Hematopoietic multipotent progenitor cell treated with erythropoietin and hydrocortisone succinate and interleukin-3 and kit ligand, for 17 days (in vitro differentiated cells): ENCODE data around the gene PRSS53.

Experiments
- DNase-seq: peaks from one replicate; pipeline ENCODE4 v3.0.0-alpha.2; 2015; ENCODE audit warnings: low spot score

PRSS53 gene

DNA sequence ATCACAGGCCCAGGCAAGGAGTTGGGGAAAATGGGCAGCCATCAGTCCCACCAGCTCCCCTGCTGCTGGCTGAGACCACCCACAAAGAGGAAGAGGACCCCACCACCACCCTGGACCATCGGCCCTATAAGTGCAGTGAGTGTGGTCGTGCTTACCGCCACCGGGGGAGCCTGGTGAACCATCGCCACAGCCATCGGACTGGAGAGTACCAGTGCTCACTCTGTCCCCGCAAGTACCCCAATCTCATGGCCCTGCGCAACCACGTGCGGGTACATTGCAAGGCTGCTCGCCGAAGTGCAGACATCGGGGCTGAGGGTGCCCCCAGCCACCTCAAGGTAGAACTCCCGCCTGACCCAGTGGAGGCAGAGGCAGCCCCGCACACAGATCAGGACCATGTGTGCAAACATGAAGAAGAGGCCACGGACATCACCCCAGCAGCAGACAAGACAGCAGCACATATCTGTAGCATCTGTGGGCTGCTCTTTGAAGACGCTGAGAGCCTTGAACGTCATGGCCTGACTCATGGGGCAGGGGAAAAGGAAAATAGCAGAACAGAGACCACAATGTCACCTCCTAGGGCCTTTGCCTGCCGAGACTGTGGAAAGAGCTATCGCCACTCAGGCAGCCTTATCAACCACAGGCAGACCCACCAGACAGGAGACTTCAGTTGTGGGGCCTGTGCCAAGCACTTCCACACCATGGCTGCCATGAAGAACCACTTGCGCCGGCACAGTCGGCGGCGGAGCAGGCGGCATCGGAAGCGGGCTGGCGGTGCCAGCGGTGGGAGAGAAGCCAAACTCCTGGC lies 10.9 kb downstream of the PRSS53 start:
- DNase-seq = peak; percentile 64

DNA sequence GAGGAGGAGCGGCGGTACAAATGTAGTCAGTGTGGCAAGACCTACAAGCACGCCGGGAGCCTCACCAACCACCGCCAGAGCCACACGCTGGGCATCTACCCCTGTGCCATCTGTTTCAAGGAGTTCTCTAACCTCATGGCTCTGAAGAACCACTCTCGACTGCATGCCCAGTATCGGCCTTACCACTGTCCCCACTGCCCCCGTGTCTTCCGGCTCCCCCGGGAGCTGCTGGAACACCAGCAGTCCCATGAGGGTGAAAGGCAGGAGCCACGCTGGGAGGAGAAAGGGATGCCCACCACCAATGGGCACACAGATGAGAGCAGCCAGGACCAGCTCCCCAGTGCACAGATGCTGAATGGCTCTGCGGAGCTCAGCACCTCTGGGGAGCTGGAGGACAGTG lies 11.7 kb downstream of the PRSS53 start:
- no peak for DNase-seq

DNA sequence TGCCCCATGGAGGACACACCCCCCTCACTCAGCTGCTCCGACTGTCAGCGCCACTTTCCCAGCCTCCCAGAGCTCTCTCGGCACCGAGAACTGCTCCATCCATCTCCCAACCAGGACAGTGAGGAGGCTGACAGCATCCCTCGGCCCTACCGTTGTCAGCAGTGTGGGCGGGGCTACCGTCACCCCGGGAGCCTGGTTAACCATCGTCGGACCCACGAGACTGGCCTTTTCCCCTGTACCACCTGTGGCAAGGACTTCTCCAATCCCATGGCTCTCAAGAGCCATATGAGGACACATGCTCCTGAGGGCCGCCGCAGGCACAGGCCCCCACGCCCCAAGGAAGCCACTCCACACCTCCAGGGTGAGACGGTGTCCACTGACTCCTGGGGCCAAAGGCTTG lies 12.4 kb downstream of the PRSS53 start:
- DNase-seq = no peak

DNA sequence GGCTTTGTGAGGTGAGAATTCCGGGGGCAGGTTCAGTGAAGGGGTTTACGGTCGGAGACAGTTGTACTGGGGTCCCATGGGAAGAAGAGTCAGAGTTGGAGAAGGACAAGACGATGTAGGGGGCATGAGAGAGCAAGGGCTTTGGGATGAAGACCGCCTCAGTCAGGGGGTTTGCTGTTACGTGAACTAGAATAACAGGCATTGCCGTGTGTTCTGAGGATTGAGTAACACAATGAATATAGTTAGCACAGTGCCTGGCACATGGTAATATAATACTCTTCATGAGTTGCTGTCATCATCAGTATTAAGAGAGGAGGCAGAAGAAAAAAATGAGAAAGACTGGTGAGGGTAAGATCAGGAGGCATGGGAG lies 13.9 kb downstream of the PRSS53 start:
- peak; percentile 39 for DNase-seq

DNA sequence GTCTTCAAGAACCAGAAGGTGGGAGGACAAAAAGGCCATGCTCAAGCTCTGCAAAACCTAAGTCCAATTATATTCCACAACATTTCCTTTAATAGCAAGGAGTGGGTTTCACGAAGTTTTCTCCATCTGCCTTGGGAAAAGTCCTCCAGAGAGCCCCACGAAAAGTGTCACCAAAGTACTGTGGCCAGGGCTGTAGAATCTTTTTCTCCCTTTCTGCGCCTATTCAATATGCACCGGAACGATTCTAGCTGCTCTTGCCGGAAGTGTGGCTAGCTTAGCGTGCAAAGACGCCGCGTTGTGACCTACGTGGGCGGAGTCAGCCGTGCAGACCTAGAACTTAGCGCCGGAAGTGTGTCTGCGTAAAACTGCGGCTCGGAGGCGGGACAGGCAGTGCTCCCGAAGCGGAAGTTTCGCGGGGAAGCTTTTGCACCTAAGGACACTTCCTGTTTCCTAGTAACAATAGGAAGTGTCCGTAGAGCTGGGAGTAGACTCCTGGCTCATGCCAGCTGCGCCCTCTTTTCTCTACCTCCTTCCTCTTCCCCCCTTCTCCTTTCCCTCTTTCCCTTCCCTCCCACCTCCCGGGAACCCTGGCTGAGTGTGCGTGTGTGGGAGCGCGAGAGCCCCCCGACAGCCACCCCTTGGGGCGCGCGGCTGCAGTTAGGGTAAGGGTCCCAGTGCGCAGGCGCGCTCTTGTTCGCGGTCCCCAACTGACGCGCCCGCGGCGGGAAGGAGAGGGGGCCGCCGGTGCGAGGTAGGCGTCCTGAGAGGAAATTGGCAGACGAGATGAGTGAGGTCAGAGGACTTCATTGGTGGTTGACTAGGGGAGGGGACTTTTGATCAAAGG lies 14.6 kb downstream of the PRSS53 start, which contains the start of the genes ZNF646 and ZNF668:
TSS of gene ZNF646 (plus strand) at position 453 of the 844 bp plus-strand sequence. CDS start 1,903 bp downstream, outside the sequence.
TSS of gene ZNF668 (minus strand) at position 271 of the 844 bp plus-strand sequence. CDS start 9,781 bp downstream, outside the sequence.
- peak; percentile 96 for DNase-seq

DNA sequence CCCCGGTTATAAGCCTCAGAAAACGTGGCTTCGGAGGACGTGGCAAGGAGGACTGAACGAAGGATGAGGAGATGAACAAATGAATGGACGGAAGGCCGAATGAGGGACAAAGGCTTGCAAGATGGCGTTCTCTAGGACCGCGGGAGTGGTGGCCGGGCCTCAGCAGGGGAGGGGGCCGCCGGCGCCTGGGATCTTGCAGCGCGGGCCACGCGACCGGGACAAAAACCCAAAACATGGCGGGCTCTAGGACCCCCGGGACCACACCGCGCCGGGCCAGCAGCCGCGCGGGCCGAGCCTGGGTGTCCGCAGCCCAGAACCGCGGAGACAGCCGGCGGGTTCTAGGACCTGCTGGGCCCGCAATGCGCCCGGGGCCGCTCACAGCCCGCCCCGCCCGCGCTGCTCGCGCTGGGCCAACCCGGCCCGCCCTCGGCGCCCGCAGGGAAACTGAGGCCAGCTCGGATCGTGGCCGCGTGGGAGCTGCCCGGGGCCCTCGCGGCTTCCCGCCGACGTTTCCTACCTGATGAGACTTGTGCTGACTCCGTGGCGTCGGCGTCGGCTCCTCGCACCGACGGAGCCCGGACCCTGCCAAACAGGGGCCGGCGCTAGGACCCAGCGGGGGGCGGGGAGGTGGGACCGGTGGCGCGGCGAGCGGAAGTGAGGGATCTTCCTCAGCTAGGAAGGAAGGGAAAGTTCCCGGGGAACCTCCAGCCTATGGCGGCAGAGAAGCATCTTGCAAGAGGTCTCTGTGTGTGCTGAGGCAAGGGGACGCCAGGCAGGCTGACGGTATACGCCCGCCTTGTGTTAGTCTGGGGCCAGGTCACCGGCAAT lies 15.4 kb downstream of the PRSS53 start:
- peak; percentile 81 for DNase-seq

DNA sequence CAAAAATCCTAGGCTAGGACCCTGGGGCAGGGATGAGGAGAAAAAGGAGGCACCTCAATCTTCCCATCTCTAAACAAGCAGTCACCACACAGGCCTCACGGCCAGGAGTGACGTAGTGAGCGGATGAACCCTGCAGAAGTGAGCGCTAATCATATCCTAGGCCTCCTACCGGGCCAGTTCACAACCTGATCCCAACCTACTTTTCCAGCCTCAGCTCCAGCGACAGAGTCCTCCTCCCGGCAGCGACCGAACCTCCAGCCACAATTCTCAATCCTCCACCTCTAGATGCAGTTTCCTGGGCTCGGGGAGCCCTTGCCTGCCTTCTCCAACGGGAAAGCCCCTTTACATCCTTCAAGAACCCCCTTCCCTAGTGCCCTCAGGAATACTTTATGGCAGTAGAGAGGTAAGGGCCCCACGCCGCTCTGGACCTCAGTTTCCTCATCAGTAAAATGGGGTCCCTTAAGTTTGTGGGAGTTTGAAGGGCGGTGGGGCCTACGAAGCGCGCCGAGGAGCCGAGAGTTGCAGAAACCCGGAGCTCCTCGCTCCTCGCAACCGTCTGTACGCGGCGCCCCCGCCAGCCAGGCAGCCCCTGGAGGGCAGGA lies 16.1 kb downstream of the PRSS53 start:
- DNase-seq = peak; percentile 52

DNA sequence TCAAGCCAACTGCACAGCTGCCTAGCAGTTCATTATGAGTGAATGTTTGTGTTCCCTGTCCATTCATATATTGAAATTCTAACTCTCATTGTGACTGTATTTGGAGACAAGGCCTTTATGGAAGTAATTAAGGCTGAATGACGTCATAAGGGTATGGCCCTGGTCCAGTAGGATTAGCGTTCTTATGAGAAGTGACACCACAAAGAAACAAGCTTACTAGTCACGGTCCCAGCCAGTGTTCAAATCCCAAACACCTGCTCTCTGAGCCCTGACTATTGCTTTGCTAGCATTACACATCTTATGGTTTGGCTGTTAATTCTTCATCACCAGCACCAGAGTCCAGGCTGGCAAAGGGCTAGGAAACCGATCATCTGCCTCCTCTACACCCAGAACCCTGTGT lies 16.9 kb downstream of the PRSS53 start:
- DNase-seq = no peak

DNA sequence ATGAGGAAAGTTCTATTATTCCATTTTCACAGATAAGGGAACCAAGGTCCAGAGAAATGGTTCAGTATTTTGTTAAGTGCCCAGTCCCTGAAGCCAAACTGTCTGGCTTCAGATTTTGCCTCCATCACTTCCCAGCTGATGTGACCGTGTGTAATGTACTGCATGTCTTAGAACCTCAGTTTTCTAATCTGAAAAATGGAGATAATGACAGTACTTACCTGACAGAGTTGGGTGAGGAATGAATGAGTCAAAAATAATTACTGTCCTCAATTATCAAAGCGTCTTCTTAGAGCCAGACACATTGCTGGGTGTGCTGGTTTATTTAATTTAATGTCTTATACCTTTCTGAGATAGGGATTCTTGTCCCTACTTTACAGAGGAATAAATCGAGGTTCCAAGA lies 21.4 kb downstream of the PRSS53 start:
- no peak for DNase-seq

DNA sequence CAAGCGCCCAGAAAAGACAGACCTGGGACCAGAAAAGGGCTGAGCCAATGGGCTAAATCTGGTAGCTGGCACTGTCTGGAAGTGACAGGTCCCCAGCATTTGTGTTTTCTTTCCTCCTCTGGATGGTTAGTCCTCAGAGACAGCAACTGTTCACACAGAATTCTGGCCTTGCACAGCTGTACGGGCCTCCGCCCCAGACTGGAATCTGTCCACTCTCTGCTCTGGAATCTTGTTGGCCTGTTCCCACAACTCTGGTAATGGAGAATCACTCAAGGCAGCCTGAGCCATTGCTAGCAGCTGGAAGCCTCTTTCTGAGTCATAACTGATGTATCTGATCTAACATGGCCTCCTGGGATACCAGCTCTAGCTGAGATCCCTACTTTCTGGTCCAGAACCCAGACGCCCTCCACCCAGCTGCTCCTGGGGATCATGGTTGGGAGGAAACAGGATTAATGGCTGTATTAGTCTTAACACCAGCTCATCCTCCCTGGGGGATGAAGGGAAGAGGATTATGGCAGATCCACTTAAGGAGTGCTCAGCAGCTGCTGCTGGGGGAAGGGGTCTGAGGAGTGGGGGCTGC lies 23.8 kb downstream of the PRSS53 start:
- DNase-seq = no peak

DNA sequence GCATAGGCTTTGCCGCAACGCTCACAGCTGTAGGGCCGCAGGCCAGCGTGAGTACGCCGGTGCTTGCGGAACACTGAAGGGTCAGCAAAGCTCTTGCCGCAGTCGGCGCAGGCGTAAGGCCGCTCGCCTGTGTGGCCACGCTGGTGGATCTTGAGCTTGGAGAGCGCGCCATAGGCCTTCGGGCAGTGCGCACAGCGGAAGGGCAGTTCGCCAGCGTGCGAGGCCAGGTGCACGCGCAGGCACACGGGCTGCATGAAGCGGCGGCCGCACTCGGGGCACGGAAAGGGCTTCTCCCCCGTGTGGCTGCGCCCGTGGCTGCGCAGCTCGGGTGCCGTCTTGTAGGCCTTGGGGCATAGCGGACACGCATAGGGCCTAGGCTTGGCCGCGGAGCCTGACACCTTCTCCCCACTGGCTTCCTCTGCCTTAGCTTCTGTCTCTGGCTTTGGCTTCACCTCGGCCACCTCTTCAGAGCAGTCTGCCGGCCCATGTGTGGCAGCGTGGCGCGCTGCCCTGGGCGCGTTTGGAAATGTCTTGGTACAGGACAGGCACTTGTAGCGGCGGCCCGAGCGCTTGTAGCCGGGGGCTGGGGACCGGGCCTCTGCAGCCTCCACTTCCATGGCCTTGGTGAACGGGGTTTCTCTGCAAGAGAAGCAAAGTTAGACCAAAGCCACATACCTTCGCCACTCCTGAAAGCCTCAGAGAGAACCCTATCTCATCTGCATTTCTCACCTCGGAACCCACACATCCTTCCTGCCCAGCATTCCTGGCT lies 24.7 kb downstream of the PRSS53 start:
- DNase-seq = no peak

DNA sequence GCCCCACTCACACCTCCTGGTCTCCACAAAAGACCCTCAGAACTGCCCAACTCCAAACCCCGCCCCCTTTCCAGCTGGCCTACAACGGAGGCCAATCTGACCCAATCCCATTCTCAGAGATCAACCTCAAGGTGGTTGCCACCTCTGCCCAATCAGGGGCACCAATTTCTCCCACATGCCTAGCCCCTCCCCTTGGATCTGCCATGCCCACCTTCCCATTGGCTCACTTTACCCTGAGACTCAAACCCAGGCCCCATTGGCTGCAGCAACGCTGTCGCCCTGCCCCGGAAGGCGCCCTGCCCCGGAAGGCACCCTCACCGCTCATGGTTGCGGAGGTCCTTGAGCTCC lies 25.3 kb downstream of the PRSS53 start:
- DNase-seq = no peak

DNA sequence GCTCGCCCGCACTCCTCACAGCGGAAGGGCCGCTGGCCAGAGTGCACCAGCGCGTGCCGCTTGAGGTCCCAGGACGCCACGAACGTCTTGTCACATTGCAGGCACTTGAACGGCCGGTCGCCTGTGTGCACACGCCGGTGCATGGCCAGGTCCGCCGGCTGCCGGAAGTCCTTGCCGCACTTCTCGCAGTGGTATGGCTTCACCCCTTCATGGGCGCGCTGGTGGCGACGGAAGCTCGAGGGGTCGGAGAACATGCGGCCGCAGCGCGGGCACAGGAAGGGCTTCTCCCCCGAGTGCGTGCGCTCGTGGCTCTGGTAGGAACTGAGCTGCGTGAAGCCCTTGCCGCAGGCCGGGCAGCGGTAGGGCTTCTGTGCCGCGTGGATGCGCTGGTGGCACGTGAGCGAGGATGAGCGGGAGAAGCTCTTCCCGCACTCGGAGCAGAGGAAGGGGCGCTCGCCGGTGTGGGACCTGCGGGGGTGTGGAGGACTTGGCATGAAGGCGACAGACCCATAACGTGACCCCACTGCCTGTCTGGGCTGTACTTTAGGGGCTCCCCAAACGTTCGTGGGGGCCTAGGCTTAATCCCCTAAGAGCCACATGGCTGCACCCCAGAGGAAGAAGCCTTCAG lies 26.8 kb downstream of the PRSS53 start:
- no peak for DNase-seq

DNA sequence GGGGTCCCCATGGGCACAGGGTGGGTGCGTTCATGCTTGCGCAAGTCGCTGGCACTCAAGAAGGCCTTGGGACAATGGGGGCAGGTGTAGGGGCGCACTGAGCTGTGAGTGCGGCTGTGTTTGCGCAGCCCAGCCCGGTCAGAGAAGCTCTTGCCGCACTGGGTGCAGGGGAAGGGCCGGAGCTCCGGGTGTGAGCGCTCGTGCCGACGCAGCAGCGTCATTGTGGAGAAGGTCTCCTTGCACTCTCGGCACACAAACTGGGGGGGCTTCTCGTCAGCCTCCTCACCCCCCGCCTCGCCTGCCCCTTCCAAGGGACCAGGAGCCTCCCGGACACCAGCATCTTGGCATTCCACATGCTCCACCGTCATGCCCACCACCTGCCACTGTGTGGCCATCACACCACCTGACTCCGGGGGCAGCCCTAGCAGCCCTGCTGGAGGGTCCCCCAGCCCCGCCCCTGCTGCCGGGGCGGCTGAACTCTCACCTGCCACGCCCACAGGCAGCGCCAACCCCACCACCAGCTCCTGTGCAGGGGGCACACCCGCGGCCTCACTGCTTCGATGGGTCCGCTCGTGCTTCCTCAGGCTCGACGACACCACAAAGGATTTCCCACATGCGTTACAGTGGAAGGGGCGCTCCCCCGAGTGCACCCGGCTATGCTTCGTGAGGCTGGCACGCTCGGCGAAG lies 27.5 kb downstream of the PRSS53 start:
- DNase-seq = no peak

DNA sequence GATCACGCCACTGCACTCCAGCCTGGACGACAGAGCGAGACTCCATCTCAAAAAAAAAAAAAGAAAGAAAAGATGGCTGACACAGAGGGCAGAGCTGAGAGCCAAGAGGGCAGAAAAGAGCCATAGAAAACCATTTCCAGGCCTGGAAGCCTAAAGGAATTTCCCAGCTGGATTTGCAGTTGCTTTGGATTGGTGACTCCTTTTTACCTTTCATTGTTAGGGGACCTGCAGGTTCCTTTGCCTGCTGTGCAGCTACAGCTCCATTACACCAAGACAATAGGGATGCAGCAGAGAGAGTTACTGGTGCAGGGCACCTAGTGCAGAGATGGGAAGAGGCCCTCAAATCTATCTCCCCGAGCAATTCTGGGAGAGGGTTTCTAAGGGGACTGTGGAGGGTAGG lies 33.1 kb downstream of the PRSS53 start:
- no peak for DNase-seq

DNA sequence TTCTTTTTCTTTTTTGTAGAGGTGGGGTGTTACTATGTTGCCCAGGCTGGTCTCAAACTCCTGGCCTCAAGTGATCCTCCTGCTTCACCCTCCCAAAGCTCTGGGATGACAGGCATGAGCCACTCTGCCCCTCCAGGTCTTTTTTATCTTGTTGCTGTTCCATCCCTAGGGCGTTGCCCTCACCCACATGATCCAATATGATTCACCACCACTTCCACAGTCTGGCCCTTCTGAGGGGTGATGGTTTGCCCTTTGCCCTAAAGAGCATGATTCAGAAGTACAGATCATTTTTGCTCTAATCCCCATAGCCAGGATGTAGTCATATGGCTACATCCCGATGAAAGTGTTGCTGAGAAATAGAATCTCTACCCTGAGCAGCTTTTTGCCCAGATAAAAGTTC lies 36.6 kb downstream of the PRSS53 start:
- peak; percentile 39 for DNase-seq

DNA sequence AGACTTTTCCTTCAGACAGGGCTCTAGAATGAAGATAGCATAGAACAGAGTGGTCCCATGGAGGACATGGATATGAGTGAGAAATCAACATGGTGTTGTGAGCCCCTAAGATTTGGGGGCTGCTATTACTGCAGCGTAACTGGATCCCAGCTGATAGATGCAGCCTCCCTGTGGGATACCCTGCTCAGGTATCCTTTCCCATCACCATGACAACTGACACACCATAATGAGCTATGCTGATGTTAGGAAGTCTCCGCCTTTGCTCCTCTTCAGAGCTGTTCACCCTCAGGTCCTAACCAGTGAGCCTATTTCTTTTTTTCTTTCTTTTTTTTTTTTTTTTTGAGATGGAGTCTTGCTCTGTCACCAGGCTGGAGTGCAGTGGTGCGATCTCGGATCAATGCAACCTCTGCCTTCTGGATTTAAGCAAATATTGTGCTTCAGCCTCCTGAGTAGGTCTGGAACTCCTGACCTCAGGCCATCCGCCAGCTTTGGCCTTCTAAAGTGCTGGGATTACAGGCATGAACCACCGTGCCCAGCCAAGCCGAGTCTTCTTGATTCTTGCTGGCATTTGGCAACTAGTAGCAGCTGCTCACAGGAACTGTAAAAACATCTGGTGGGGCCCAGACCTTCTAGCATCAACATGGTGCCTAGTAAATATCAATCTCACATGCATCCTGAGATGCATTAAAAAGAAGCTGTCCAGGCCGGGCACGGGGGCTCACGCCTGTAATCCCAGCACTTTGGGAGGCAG lies 38.3 kb downstream of the PRSS53 start:
- DNase-seq = no peak

DNA sequence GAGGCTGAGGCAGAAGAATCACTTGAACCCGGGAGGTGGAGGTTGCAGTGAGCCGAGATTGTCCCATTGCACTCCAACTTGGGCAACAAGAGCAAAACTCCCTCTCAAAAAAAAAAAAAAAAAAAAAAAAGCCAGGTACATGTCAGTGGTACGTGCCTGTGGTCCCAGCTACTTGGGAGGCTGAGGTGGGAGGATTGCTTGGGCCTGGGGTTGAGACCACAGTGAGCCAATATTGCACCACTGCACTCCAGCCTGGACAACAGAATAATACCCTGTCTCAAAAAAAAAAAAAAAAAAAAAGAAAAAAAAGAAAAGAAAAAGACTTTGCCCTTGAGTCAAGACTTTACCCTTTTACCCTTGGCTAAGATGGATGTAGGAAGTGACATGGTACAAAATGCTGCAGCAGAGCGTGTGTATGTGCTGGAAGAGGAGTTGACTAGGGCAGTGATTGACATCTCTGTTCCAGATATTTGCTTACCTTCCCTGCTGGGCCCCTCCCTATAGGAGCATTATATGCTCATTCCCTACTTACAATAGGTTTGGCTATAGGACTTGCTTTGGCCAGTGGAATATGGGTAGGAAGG lies 44.8 kb downstream of the PRSS53 start:
- DNase-seq = no peak

DNA sequence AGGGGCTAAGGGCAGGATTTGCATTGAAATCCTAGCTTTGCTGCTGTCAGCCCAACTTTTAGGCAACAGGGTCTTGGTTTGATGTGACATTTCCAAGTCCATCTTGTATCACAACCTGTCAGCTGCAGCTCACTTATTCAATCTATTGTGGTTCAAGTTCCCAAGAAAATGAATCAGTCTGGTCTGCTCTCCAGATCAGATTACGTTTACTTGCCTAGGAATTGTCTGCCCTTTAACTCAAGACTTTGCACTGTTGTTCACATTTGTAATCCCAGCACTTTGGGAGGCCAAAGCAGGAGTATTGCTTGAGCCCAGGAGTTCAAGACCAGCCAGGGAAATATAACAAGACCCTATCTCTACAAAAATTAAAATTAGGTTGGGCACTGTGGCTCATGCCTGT lies 45.4 kb downstream of the PRSS53 start:
- DNase-seq = no peak
